ENCODE measurements around the gene HUNK.
A peak's percentile ranks its signal among the peaks of the same experiment; 100 is the strongest.

The HUNK gene

GRCh38 chr21:31911138-31911907 lies 38.5 kb downstream of the HUNK start:
- no peak for TF ChIP-seq CTCF (IDR thresholded peaks at IDR 0.05; ENCODE audit: borderline replicate concordance, insufficient read depth, low read depth, low read length)
- H3K4me3 ChIP-seq (ENCODE audit: low read depth, low read length) = no peak overlapping the region

- TF ChIP-seq CTCF (IDR thresholded peaks at IDR 0.05; ENCODE audit: borderline replicate concordance, insufficient read depth, low read depth, low read length) = no peak
Observed at GRCh38 chr21:31912501-31912900, 39.7 kb downstream of the HUNK start.

GRCh38 chr21:31913182-31913608 lies 40.4 kb downstream of the HUNK start:
- no peak overlapping the region for H3K4me3 ChIP-seq (ENCODE audit: low read depth, low read length)
- no peak for TF ChIP-seq CTCF (IDR thresholded peaks at IDR 0.05; ENCODE audit: borderline replicate concordance, insufficient read depth, low read depth, low read length)

More at GRCh38 chr21:31912501-31912900, 39.7 kb downstream of the HUNK start:
- no peak overlapping the region for H3K4me3 ChIP-seq (ENCODE audit: low read depth, low read length)

- no peak overlapping the region for H3K4me3 ChIP-seq (ENCODE audit: low read depth, low read length)
- no peak for TF ChIP-seq CTCF (IDR thresholded peaks at IDR 0.05; ENCODE audit: borderline replicate concordance, insufficient read depth, low read depth, low read length)
Observed at GRCh38 chr21:31914472-31914871, 41.7 kb downstream of the HUNK start.

GRCh38 chr21:31915566-31915965 lies 42.7 kb downstream of the HUNK start:
- no peak for TF ChIP-seq CTCF (IDR thresholded peaks at IDR 0.05; ENCODE audit: borderline replicate concordance, insufficient read depth, low read depth, low read length)
- H3K4me3 ChIP-seq (ENCODE audit: low read depth, low read length) = no peak overlapping the region

GRCh38 chr21:31917108-31917507 lies 44.3 kb downstream of the HUNK start:
- no peak overlapping the region for H3K4me3 ChIP-seq (ENCODE audit: low read depth, low read length)
- no peak for TF ChIP-seq CTCF (IDR thresholded peaks at IDR 0.05; ENCODE audit: borderline replicate concordance, insufficient read depth, low read depth, low read length)

- 0 out of 2 replicates have a peak, but pooled peaks have one; percentile 12 for TF ChIP-seq CTCF (IDR thresholded peaks at IDR 0.05; ENCODE audit: borderline replicate concordance, insufficient read depth, low read depth, low read length)
Observed at GRCh38 chr21:31918250-31918775, 45.5 kb downstream of the HUNK start.

More at GRCh38 chr21:31918250-31918775, 45.5 kb downstream of the HUNK start:
- H3K4me3 ChIP-seq (ENCODE audit: low read depth, low read length) = no peak overlapping the region

All from GM12875 (cell line).